ENCODE measurements around the gene ZNF544. TPM values are rescaled to one million over a fixed set of nuclear protein-coding genes. Genes with fewer than 3 reads are reported as not detected.
"Not testable (repeated sequence)": the region's sequence is repeated elsewhere in the genome, so short reads cannot be mapped to it uniquely, and the experiment has no call there.

The ZNF544 gene
- total RNA-seq, 1 experiment from 2014 or later: 64.3 TPM

DNA sequence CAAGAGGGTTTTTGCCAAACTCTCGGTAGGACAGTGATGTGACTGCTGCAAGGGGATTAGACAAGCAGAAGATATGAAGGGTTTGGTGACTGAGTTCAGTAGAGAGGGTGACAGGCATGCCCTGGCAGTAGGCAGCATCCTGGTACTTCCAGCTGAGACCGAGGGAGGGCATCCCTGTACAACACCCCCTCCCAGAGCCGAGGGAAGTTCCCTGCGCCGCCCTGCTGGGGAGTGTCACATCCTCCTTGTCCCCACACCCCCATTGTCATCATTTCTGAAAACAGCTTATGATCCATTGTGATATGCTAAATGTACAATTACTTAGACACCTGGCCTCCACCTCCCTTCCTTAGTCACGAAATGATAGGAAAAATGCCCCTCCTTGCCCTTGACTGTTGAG, 14.6 kb downstream of the ZNF544 start:
- DNase-seq (ENCODE audit: low spot score): no peak
- in situ Hi-C loops (cut with HindIII; ENCODE audit: low sequenced_read_pairs): no loop called here

GRCh38 chr19:58248886-58249285, 20.2 kb downstream of the ZNF544 start:
- in situ Hi-C loops (cut with HindIII; ENCODE audit: low sequenced_read_pairs): no loop called here
- no peak for DNase-seq (ENCODE audit: low spot score)

DNA sequence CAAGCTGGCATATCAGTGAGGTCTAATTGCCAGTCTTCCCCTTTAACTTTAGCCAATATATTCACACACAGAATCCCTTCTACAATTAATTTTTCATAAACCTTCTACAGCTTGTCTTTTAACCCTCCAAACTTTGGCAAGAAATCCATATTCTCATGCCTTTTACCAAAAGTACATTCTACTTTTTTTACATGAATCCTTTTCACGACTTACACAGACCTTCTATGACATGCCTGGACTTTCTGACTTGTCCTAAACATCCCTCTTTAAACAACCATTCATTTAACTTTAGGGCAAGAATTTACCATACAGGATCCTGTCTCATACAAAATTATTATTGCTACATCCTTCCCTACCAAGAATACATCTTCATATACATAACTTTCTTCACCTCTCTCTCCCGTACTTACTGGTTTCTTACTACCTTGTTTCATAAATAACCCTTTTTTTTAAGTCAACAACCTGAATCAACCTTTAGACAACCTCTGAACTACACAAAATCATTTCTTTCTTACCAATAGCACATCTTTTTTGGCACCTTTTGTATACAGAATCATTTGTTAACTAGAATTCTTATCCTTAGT, 23.5 kb downstream of the ZNF544 start:
- DNase-seq (ENCODE audit: low spot score): no peak
- in situ Hi-C loops (cut with HindIII; ENCODE audit: low sequenced_read_pairs): no loop called here

- DNase-seq (ENCODE audit: low spot score); in situ Hi-C loops (cut with HindIII; ENCODE audit: low sequenced_read_pairs): not testable (repeated sequence)
Observed at GRCh38 chr19:58258259-58258658, 29.5 kb downstream of the ZNF544 start.

DNA sequence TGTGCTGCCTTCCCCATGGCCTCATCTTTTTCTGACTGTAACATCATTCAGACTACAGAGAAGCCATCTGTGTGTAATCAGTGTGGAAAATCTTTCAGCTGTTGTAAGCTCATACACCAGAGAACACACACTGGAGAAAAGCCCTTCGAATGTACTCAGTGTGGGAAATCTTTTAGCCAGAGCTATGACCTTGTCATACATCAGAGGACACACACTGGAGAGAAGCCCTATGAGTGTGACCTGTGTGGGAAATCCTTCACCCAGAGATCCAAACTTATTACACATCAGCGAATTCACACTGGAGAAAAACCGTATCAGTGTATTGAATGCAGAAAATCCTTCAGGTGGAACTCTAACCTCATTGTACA, 32.9 kb downstream of the ZNF544 start:
- in situ Hi-C loops (cut with HindIII; ENCODE audit: low sequenced_read_pairs): no loop called here
- DNase-seq (ENCODE audit: low spot score): no peak

GRCh38 chr19:58261968-58262921, 33.5 kb downstream of the ZNF544 start:
- in situ Hi-C loops (cut with HindIII; ENCODE audit: low sequenced_read_pairs): no loop called here
- DNase-seq (ENCODE audit: low spot score): no peak

- DNase-seq (ENCODE audit: low spot score): no peak
- in situ Hi-C loops (cut with HindIII; ENCODE audit: low sequenced_read_pairs): no loop called here
Observed at GRCh38 chr19:58262922-58263296, 34.2 kb downstream of the ZNF544 start.

GRCh38 chr19:58265100-58265499, 36.4 kb downstream of the ZNF544 start:
- in situ Hi-C loops (cut with HindIII; ENCODE audit: low sequenced_read_pairs): no loop called here
- no peak for DNase-seq (ENCODE audit: low spot score)

GRCh38 chr19:58268344-58268743, 39.6 kb downstream of the ZNF544 start:
- in situ Hi-C loops (cut with HindIII; ENCODE audit: low sequenced_read_pairs): no loop called here
- DNase-seq (ENCODE audit: low spot score): no peak

DNA sequence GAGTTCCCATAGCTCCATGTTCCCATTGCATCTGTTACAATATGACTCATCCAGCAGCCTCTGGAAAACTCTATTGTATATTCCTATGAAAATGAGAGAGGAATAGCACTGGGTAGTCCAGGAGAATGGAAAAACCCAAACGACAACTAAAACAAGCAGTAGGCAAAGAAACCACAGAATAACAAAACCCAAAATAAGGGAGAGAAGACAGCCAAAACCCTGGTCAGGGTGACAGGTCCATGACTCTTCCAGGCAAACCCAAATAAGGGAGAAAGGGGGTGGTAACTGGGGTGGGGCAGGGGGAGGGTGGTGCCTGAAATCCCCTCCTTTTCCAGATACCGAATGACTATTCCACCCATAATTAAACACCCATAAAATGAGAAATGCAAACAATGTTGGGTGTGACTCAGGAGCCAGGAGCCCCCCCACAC, 46.1 kb downstream of the ZNF544 start:
- DNase-seq (ENCODE audit: low spot score): no peak
- in situ Hi-C loops (cut with HindIII; ENCODE audit: low sequenced_read_pairs): no loop called here

- DNase-seq (ENCODE audit: low spot score): no peak
- in situ Hi-C loops (cut with HindIII; ENCODE audit: low sequenced_read_pairs): no loop called here
Observed at GRCh38 chr19:58275564-58275963, 46.9 kb downstream of the ZNF544 start.

DNA sequence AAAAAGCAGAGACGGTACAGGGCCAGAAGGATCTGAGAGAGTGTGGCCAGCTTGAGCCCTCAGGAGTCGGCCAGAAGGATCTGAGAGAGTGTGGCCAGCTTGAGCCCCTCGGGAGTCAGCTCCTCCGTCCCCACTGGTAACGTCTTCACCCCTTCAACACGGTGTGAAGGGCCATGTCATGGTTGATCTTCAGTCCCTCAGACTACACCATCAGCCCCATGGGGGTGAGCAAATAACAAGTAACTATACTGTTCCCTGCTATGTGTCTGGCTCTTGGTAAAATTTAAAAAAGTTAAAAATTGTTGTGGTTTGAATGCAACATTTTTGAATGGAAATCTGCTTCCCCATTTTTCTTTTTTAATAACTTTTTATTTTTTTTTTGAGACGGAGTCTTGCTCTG, 48.5 kb downstream of the ZNF544 start:
- in situ Hi-C loops (cut with HindIII; ENCODE audit: low sequenced_read_pairs): no loop called here
- no peak for DNase-seq (ENCODE audit: low spot score)

DNA sequence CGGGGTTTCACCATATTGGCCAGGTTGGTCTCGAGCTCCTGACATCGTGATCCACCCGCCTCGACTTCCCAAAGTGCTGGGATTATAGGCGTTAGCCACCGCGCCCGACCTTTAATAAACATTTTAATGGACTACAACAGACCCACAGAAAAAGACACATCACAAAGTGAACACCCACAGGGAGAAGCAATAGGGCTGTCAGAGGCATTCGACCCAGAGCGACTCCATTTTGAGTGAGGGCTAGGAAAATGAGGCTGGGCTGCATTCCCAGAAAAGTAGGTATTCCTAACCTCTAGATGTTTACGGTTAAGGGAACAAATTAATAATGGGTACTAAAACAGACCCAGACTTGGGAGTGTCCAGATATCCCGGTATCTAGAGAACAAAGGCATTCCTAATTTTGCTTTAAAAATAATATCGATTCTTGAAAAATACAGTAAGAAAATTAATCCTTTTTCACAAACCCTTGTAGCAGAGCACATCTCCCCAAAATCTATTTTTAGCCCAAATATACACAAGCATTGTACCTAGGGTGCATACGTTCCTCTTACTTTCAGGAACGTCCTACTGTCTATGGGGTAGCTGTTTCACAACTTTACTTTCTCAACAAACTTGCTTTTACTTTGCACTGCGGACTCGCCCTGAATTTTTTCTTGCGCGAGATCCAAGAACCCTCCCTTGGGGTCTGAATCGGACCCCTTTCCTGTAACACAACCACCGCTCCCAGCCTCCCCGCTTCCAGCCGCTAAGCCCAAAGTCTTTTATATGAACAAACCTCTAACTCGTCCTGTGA, 49.2 kb downstream of the ZNF544 start:
- DNase-seq (ENCODE audit: low spot score): peak; percentile 1
- in situ Hi-C loops (cut with HindIII; ENCODE audit: low sequenced_read_pairs): no loop called here

GRCh38 chr19:58278541-58279041, 49.9 kb downstream of the ZNF544 start, which contains the start of gene ZNF8:
ZNF8 (plus strand) TSS chr19:58278955; CDS start chr19:58279082, 127 bp downstream.
- DNase-seq (ENCODE audit: low spot score): peak; percentile 95
- in situ Hi-C loops (cut with HindIII; ENCODE audit: low sequenced_read_pairs): no loop called here

DNA sequence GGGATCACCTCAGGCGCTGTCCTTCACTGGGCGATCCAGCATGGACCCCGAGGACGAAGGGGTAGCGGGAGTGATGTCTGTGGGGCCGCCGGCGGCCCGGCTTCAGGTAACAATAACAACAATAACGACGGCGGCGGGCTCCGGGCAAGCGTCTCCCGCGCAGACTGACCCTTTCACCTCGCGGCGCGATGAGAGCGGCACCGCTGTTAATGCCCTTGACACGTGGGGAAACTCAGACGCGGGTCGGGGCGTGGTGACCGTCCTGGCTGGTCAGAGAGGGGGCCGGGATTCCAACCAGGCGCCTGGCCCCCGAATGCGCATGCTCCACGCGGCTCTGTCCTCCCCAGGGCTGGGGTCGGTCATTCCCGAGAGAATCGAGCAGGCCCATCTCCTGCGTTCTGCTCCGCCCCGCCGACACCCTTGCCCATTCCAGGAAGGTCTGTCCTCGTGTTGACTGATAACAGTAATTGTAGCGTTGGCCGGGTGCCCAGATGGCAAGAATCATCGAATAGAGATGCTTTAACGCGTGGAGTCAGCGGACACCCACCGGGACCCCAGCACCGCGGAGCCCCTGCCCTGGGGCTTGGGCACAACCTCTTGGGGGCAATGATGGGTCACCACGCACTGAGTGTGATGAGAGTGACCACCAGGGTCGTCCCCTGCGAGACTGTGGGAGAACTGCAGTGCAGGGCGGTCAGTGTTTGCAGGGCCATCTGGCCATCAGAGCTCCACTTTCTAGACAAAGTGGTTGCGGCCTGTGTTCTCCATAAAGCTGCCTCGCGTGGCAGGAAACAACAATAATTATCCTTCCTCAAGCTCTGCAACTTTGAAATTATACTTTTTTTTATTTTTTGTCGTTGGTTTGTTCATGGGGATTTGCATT, 50.6 kb downstream of the ZNF544 start:
- in situ Hi-C loops (cut with HindIII; ENCODE audit: low sequenced_read_pairs): no loop called here
- peak; percentile 57 for DNase-seq (ENCODE audit: low spot score)

- no peak for DNase-seq (ENCODE audit: low spot score)
- in situ Hi-C loops (cut with HindIII; ENCODE audit: low sequenced_read_pairs): no loop called here
Observed at GRCh38 chr19:58279925-58280316, 51.2 kb downstream of the ZNF544 start.

- in situ Hi-C loops (cut with HindIII; ENCODE audit: low sequenced_read_pairs): no loop called here
- no peak for DNase-seq (ENCODE audit: low spot score)
Observed at GRCh38 chr19:58284199-58284598, 55.5 kb downstream of the ZNF544 start.

- DNase-seq (ENCODE audit: low spot score): no peak
- in situ Hi-C loops (cut with HindIII; ENCODE audit: low sequenced_read_pairs): no loop called here
Observed at GRCh38 chr19:58291943-58292342, 63.2 kb downstream of the ZNF544 start.
